IPS DF 6.9 (cell line): ENCODE data around the gene IL20RA.
"Not testable (repeated sequence)": the region's sequence is repeated elsewhere in the genome, so short reads cannot be mapped to it uniquely, and the experiment has no call there.

Source experiments
- DNase-seq: peaks from one replicate; pipeline ENCODE4 v3.0.0-alpha.2; 2013; ENCODE audit warnings: low read depth, low spot score
- H3K27ac ChIP-seq: one replicate; pipeline ENCODE4 v1.5.1; 2013; ENCODE audit warnings: low read length, control low read depth
- H3K27me3 ChIP-seq: 2 replicates; pipeline ENCODE4 v1.6.1; 2013; ENCODE audit warnings: mild to moderate bottlenecking, low read length; ENCODE audit not compliant: control insufficient read depth, insufficient read depth
- H3K36me3 ChIP-seq: 2 replicates; pipeline ENCODE4 v1.6.1; 2013; ENCODE audit warnings: low read length; ENCODE audit not compliant: control insufficient read depth, insufficient read depth
- H3K4me1 ChIP-seq: 2 replicates; pipeline ENCODE4 v1.6.1; 2013; ENCODE audit warnings: low read length; ENCODE audit not compliant: control insufficient read depth, insufficient read depth
- H3K4me3 ChIP-seq: 2 replicates; pipeline ENCODE4 v1.5.1; 2013; ENCODE audit warnings: mild to moderate bottlenecking, low read length
- H3K9me3 ChIP-seq: 2 replicates; pipeline ENCODE4 v1.6.1; 2013; ENCODE audit warnings: low read length, inconsistent platforms; ENCODE audit not compliant: control insufficient read depth, insufficient read depth
- WGBS: extraction: QIAGEN DNeasy Blood & Tissue Kit; methylation state at CpG from one replicate; pipeline ENCODE4 v1.1.7; 2013; ENCODE audit warnings: mixed read lengths, missing lambda C conversion rate; ENCODE audit not compliant: insufficient read length, insufficient coverage; 5-methylcytosine and 5-hydroxymethylcytosine counted together

The IL20RA gene

DNA sequence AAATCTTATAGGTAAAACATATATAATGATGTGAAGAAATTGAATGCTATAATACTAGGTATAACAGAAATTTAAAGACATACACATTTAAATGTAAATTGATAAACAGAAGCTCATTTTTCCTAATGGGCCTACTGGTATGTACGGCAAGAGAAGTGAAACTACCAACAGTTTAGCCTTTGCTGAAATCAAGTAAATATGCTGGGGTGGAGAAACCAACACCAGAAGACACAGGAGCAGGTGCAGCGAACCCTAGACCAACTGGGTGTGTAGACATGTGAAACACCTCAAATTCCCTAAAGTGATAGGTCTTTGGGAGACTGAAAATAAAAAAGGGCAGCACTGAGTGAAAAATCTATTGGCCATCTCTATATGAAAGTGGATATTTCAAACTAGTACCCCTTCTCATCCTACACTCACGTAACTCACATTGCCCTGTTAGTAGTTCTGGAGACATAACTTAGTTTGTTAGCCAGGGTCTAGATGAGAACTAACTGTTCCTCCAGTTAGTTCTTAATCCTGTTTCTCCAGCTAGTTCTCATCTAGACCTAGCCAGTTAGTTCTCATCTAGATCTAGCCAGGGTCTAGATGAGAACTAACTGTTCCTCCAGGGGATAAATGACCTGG is 69.6 kb downstream of the IL20RA start:
- no peak for DNase-seq
- Histone ChIP-seq H3K27ac (no peak overlapping the region), H3K4me3 (no peak overlapping the region), H3K36me3 (no peaks in the 10 kb centered on the region), H3K27me3 (no peaks in the 10 kb centered on the region), H3K9me3 (no peaks in the 10 kb centered on the region), H3K4me1 (peaks cover 4% of the 10 kb centered on the region)
- no CpG with 5 or more reads among the region's 3 CpGs for WGBS

DNA sequence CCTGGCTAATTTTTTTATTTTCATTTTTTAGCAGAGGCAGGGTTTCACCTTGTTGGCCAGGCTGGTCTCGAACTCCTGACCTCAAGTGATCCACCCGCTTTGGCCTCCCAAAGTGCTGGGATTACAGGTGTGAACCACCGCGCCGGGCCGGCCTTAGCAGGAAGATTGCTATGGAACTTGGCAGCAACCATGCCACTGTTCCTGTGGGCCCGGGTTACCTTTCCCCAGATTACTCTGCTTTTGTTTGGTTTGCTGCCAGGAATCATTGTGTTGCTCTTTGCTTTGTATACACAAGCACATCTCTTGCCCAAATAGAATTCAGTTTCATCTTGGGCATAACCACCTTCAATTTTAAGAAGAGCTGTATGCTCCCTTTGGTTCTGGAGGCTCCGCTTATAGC is 71.0 kb downstream of the IL20RA start:
- not testable (repeated sequence) for DNase-seq, H3K27me3 ChIP-seq, H3K36me3 ChIP-seq, H3K4me3 ChIP-seq, H3K4me1 ChIP-seq, H3K9me3 ChIP-seq, H3K27ac ChIP-seq
- WGBS = no CpG with 5 or more reads among the region's 8 CpGs

DNA sequence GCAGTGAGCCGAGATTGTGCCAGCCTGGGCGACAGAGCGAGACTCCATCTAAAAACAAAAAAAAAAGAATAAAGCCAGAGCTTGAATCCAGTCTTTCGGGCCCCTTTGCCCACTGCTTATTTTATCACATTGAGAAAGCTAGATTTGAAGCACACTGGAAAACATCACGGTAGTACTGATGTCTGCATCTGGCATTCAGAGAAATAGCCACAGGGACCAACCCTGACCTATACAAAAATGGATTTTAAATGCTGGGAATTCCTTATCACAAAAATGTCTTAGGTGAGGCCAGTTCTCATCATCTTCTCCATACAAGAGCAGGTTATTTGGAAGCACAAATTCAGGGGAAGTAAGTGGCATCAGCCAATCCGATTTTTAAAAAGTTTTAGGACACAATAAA is 73.2 kb downstream of the IL20RA start:
- Histone ChIP-seq H3K27ac (no peak overlapping the region), H3K4me3 (no peak overlapping the region), H3K36me3 (no peaks in the 10 kb centered on the region), H3K9me3 (no peaks in the 10 kb centered on the region), H3K4me1 (no peaks in the 10 kb centered on the region), H3K27me3 (no peaks in the 10 kb centered on the region)
- no CpG with 5 or more reads among the region's 6 CpGs for WGBS
- DNase-seq = no peak

DNA sequence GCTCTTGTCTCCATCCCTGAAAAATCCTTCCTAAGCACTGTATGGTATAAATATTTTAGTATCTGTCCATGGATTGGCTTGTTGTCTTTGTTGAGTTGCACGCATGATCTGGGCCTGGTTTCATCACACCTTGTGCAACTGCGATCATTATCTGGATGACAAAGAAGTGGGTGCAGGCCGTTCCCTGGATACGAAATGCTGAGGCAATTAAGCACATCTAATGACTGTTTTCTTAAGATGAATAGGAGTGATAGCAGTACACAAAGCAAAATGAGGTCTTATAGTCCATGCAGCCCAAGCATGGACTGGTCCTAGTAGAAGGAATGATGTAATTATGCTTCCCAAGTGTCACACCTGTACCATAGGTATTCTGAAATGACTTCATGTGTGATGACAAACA is 74.8 kb downstream of the IL20RA start:
- WGBS = no CpG with 5 or more reads among the region's 4 CpGs
- Histone ChIP-seq H3K4me3 (no peak overlapping the region), H3K4me1 (no peaks in the 10 kb centered on the region), H3K27ac (no peak overlapping the region), H3K9me3 (no peaks in the 10 kb centered on the region), H3K36me3 (no peaks in the 10 kb centered on the region), H3K27me3 (no peaks in the 10 kb centered on the region)
- DNase-seq = no peak

DNA sequence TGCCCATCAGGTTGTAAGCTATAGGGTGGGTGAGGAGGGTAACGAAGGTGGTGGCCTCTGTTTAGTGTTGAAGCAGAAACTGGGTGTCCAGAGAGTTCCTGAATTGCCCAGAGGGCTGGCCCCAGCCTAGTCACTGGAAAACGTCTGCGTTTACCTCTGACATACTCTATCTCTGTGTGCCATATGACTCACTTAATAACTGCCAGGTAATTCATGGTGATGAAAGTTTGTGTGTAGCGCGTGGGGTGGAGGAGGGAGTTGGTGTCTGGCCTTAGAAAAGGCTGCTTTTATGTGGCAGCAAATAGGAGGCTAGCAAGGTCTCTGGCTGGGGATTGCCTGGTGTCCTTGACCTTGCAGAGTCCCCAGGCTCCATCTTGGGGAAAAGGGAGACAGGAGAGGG is 75.3 kb downstream of the IL20RA start:
- no peaks in the 10 kb centered on the region for H3K4me1 ChIP-seq
- DNase-seq = no peak
- no peaks in the 10 kb centered on the region for H3K27me3 ChIP-seq
- no peaks in the 10 kb centered on the region for H3K36me3 ChIP-seq
- no peak overlapping the region for H3K27ac ChIP-seq
- no CpG with 5 or more reads among the region's 5 CpGs for whole genome bisulfite sequencing
- H3K4me3 ChIP-seq = no peak overlapping the region
- H3K9me3 ChIP-seq = no peaks in the 10 kb centered on the region

DNA sequence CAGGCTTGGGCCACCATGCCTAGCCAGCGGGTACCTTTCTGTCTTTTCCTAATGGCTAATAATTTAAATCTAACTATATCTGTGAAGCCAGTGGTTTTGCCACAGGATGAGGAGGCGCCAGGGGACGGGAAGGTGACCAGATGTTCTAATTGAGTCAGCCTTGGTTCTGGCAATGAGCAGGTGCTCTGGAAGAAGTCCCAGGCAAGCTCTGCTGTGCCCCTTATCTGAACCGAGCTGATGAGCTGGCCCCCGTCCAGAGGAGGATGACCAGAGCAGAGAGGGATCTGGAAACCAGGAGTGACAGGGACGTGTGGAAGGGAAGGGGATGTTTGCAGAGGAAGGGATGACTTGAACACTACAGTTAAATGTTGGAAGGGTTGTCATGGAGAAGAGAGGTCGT is 75.9 kb downstream of the IL20RA start:
- no peaks in the 10 kb centered on the region for H3K9me3 ChIP-seq
- WGBS = no CpG with 5 or more reads among the region's 7 CpGs
- no peaks in the 10 kb centered on the region for H3K27me3 ChIP-seq
- no peaks in the 10 kb centered on the region for H3K36me3 ChIP-seq
- DNase-seq = no peak
- no peaks in the 10 kb centered on the region for H3K4me1 ChIP-seq
- no peak overlapping the region for H3K27ac ChIP-seq
- no peak overlapping the region for H3K4me3 ChIP-seq

DNA sequence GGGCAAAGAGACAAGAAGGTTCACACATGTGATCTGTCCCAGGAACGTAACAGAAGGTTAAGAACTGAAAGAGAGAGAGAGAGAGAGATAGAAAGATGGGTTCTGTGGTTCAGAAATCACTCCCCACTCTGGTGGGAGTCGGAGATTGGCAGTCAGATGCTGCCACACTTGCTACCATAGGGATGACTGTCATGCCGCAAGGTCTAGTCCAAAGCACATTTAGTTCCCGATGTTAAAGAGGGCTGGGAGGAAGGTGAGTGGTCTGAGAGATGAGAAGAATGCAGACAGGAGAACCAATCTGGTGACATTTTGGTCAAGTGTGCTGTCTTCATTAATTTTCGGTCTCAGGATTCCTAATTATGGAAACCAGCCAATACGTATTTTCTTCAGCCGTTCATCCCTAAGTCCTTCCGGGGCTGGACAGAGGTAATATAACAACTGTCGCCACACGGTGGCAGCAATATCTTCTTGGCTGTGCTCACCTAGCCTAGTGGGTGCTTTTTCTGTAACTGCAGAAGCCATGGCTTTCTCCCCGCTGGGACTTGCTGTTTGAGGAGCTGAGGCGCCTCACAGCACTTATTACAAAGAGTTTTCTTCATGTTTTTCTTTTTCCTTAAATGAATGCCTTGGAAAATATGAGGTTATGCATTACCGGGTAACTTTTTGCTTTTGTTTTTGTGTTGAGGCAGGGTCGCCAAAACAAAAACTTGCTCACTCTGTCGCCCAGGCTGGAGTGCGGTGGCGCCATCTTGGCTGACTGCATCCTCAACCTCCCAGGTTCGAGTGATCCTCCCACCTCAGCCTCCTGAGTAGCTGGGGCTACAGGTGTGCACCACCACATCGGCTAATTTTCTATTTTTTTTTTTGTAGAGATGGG is 76.7 kb downstream of the IL20RA start:
- H3K9me3 ChIP-seq = no peaks in the 10 kb centered on the region
- no peaks in the 10 kb centered on the region for H3K4me1 ChIP-seq
- no peak for DNase-seq
- no CpG with 5 or more reads among the region's 19 CpGs for WGBS
- no peaks in the 10 kb centered on the region for H3K27me3 ChIP-seq
- no peak overlapping the region for H3K27ac ChIP-seq
- no peak overlapping the region for H3K4me3 ChIP-seq
- H3K36me3 ChIP-seq = no peaks in the 10 kb centered on the region

DNA sequence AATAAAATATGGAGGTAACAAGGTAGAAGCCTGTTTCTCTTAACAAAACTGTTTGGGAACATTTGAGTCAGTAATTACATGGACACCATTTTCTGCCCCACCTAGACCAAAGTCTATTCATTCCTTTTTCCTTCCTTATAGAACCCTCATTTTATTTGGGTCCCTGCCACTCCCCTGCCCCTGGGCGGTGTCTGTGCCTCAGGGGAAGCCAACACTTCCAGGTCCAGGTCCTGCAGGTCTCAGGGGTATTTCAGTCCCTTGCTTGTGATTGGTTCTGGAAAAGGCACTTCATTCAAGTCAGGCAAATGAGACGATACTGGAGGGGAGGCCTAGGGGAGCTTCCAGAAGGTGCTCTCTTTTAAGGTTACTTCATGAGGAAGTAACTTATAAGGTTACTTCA is 80.4 kb downstream of the IL20RA start:
- no CpG with 5 or more reads among the region's 2 CpGs for WGBS

DNA sequence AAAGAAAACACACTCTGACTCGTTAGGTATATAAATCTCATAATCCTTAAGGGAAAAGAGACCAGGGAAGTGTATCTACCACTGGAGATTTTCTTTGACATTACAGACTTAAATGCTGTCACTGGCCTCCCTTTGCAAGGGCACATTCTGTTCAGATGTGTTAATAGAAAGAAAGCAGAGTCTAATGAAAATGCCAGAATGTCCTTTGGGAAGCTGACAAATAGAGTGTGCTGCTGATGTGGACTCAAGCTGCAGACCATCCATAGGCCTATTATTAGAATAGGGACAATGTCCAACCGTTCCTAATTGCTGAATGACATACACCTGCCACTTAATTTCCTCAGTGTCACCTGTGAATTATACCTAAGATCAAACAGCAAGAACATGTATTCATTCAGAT is 81.5 kb downstream of the IL20RA start:
- peaks cover 11% of the 10 kb centered on the region for H3K4me1 ChIP-seq
- no peaks in the 10 kb centered on the region for H3K36me3 ChIP-seq
- H3K27ac ChIP-seq = no peak overlapping the region
- no peak overlapping the region for H3K4me3 ChIP-seq
- no peak for DNase-seq
- H3K9me3 ChIP-seq = no peaks in the 10 kb centered on the region
- H3K27me3 ChIP-seq = no peaks in the 10 kb centered on the region
- no CpG with 5 or more reads among the region's 2 CpGs for WGBS

More for the DNA sequence above, 80.4 kb downstream of the IL20RA start:
- Histone ChIP-seq H3K4me1 (peaks cover 6% of the 10 kb centered on the region), H3K9me3 (no peaks in the 10 kb centered on the region), H3K27me3 (no peaks in the 10 kb centered on the region), H3K4me3 (no peak overlapping the region), H3K36me3 (no peaks in the 10 kb centered on the region), H3K27ac (no peak overlapping the region)
- DNase-seq = no peak

DNA sequence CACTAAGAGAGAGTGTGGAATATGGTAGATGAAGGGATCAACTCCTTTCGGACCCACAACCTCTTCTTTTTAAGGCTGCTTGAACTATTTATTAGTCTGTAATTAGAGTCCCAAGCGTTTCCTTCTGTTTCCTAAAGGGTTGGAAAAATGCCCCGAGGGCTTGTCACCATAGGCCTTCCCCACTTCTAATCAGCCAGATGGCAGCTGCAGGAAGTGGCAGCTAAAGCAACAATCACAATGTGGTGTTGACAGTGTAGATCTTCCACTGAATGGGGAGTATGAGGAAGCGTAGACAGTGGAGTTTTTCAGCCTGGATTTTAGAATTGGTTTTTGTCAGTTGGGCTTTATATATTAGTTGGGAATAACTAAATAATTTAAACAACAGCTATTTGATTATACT is 82.1 kb downstream of the IL20RA start:
- H3K36me3 ChIP-seq = no peaks in the 10 kb centered on the region
- H3K27me3 ChIP-seq = no peaks in the 10 kb centered on the region
- no peaks in the 10 kb centered on the region for H3K9me3 ChIP-seq
- no CpG with 5 or more reads among the region's 4 CpGs for WGBS
- H3K27ac ChIP-seq = no peak overlapping the region
- no peak for DNase-seq
- peaks cover 15% of the 10 kb centered on the region for H3K4me1 ChIP-seq
- H3K4me3 ChIP-seq = no peak overlapping the region

DNA sequence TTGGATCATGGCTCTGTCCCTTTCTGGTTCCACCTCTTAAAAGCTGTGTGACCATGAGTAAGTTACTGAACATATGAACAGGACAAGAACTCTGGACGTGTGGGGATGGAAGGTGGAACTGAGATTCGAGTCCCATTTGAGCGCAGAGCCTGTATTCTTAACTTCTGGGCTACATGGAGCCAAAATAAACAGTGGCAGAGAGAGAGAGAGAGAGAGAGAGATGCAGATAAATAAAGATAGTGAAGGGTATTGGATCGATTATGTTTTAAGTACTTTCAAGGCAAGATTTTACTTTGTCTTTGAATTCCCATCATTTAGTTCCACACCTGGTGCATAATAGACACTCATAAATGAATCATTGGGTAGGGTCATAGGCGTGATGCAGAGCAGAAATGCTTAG is 82.9 kb downstream of the IL20RA start:
- Histone ChIP-seq H3K4me3 (no peak overlapping the region), H3K27ac (no peak overlapping the region), H3K4me1 (peaks cover 18% of the 10 kb centered on the region), H3K36me3 (no peaks in the 10 kb centered on the region), H3K9me3 (no peaks in the 10 kb centered on the region), H3K27me3 (no peaks in the 10 kb centered on the region)
- no peak for DNase-seq
- WGBS = no CpG with 5 or more reads among the region's 5 CpGs
